NCI-H1436 (cell line): ENCODE data around the gene CACNA2D1.

Source experiments
- DNase-seq: peaks from one replicate; lab custom pipeline; 2025; lab: John Stamatoyannopoulos, UW

CACNA2D1 gene

DNA sequence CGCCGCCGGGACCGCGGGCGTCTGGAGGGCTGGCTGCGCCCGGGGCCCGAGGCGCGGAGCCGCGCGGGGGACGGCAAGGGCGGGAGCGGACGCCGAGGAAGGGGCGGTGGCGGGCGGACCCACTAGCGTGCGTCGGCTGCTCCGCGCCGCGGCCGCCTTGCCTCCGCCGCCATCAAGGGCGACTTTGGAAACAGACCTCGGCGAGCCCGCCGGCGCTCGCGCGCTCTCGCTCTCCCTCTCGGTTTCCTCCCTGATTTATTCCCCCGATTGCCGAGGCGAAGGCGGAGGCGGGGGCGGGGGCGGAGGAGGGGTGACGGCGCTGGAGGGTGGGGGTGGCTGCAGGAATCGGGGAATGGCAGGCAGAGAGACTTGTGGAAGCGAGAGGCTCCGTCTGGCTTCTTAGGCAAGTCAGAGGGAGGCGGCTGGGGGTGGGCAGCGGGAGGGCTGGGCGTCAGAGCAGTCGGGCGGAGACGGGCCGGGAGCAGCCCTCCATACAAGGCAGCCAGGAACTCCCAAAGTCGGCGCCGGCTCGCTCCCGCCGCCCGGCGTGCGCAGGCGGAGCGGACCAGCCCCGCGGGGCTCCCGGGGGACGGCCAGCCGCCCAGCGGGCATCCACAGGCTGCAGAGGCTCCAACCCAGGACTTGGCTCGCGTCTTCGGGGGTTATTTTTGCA is at the start of gene CACNA2D1:
Gene CACNA2D1, minus strand, starts transcription at position 231 of the 673 bp plus-strand sequence.
- DNase-seq = peak; percentile 88

DNA sequence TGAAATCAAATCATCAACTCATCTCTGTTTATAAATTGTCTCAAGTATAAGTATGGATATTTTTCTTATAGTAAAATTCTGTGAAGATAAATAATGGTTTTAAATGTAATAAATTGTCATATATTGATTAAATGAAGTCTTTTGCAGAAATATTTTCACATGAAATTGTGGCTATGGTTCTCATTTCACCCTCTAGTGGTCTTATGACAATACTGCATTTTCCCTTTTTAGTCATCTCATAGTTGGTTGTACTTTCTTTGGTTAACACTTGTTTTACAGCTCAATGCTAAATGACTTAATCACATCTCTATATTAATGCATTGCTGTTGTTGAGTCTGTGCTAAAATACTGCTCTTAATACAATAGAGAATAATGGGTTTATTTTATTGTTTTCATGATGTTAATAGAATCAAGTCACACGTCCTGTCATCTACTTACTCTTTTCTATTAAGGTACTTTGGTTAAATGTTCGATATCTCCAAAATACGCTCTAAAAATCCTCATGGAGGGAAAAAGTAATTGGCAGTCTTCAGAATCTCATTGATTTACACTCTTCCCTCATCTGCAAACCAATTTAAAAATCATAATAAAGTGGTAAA is 38.0 kb upstream of the CACNA2D1 start:
- no peak for DNase-seq

GRCh38 chr7:82477733-82478515 is 34.3 kb upstream of the CACNA2D1 start:
- DNase-seq = no peak

GRCh38 chr7:82472966-82473365 is 29.4 kb upstream of the CACNA2D1 start:
- no peak for DNase-seq

GRCh38 chr7:82471351-82472020 is 27.9 kb upstream of the CACNA2D1 start:
- no peak for DNase-seq

- DNase-seq = no peak
Measured at GRCh38 chr7:82469207-82469606, 25.6 kb upstream of the CACNA2D1 start.

DNA sequence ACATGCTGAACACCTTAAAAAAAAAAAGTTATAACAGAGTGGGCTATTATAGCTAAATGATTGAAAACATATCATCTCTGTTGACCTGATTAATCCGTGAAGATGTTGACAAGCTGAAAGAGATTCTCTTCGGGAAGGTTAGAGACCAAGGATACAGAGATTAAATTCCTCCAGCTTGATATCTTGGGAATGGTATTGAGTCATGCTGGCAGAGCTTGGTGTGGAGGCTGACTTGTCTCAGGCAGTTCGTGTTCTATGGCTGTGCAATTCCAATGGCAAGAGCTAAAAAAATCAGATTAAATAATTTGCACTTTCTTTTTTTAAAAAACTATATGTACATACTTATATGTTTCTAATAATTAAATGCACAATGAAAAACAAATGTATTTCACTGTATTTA is 24.9 kb upstream of the CACNA2D1 start:
- DNase-seq = no peak

DNA sequence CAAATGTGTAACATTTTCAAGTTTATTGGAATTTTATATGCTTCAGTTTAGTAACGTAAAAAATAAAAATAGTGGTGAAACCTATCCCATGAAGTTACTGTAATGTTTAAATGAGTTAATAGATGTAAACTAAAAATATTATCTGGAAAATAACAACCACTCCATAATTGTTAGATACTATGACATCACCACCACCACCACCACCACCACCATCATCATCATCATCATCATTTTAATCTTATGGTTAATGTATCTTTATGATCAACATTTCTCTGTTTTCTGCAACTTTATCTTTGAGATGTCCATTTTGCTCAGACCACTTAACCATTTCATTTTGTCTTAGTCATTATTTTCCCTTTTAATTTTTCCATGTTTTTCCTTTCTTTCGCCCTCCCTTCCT is 23.4 kb upstream of the CACNA2D1 start:
- no peak for DNase-seq

DNA sequence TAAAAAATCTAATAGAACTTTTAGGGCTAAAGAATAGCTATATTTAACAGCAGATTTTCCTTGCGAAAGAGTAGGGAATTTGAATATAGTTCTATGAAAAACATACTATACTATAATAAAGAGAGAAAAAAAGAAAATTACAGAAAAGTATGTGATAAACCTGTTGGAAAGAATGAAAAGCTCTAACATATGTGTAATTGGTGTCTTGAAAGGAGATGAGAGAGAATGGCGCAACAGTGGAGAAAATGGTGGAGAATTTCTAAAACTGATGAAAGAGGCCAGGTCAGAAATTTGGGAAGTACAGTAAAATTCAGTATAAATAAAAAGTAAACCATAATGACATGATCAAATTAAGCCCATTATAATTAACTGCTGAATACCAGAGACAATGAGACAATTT is 20.8 kb upstream of the CACNA2D1 start:
- no peak for DNase-seq

DNA sequence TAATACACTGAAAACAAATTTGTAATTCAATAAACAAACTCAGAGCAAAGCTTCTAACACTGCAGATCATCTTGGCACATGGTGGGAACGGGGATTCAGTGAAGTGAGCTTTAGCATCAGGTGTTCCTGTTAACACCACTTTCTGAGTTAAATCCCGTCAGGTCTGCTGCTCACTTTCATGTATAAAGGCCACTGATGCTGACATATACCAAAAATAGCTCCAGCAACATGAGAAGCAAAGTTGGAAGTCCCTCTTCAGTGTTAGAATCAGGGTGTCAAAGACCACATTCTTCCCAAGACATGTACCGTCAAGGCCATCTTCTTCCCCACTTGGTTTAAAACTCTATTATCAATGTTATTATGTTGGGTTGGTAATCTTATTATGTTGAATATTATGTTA is 11.7 kb upstream of the CACNA2D1 start:
- no peak for DNase-seq

DNA sequence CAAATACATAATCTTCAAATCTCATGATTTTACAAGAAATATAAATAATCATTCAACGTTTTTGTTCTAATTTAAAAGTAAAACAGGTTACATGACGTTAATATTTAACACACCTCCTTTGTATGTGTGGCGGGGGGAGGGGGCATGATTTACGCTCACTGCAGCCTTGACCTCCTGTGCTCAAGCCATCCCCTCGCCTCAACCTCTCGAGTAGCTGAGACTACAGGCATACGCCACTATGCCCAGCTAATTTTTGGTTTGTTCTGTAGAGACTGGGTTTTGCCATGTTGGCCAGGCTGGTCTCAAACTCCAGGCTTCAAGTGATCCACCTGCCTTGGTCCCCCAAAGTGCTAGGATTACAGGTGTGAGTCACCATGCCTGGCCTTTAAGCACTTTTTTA is 7.2 kb upstream of the CACNA2D1 start:
- no peak for DNase-seq

DNA sequence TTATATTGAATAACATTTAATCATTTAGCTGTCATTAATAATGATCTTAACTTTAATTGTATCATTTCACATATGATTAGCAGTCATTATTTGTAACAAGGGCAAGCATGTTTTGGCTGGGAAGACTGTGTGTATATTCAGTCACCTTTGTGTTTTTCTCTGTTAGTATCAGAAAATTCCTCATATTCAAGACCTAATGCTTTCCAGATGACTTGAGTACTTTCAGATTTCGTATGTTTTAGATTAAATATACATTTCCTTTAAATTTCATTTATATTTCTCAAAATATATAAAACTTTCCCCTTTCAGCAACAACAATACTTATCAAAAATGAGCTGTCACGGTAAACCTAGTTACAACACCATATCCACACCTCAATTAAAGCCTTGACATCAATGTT is 6.3 kb upstream of the CACNA2D1 start:
- no peak for DNase-seq

DNA sequence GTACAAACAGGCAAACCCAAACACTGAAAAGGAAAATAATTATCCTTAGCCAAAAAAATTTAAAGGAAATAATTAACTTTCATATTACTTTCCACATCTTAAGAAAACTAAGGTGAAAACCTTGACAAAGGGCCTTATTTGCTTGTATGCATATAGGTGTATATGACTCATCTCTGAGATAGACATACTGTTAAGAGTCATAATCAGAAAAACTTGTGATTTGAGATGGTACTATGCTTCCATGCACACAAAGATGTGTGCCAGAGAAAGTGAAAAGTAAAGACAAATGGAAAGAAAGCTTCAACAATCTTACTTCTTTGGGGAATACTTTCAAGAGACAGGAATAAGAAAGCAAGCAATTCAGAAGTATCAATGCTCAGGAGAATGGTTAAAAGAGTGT is 3.3 kb upstream of the CACNA2D1 start:
- DNase-seq = no peak

DNA sequence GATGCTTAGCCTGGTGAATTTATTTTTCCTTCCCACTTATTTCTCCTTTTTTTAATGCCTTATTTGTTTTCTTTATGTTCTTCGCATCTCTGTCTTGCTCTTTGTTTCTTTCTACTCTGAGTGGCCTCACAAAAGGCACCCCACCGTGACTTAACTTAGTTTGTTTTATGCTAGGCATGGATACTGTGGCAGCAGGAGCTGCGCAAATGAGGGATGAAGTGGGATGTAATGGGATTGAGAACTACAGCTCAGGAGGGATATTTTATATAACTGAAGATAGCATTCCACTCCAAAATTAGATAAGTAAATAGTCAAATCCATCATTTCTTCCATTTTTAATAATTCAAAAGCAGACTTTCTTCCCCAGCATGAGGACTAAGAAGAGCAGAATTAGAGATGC is 1.7 kb upstream of the CACNA2D1 start:
- no peak for DNase-seq

DNA sequence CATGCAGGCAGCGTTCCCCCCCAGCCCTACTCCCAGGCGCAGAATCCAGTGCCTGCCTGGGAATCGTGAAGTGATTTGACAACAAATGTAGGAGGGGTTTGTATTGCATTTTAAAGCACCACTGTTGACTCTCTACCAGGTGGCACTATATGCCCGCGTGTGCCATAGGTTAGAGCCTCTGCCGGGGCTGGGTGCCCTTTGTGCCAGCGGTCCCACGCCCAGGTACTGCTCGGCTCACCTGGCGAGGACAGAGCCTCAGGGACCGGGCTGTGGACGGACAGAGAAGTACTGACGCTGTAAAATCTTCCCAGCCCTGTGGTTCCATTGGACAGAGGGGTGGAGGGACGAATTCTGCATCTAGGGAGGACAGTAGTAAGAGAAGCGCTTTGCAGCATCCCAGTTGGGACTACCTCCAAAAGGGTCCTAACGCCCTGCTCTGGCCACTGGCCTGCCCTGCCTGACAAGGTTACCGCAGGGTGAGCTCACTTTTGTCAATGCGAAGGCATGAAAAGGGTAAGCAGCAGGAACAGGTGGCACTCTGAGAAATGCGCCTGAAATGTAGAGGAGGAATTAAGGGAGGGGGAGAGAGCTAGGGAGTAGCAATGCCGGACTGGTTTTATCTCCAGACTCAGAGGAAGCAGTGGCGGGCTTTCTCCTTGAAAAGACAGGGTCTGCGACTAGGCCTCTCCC is 788 bp upstream of the CACNA2D1 start:
- DNase-seq = no peak

DNA sequence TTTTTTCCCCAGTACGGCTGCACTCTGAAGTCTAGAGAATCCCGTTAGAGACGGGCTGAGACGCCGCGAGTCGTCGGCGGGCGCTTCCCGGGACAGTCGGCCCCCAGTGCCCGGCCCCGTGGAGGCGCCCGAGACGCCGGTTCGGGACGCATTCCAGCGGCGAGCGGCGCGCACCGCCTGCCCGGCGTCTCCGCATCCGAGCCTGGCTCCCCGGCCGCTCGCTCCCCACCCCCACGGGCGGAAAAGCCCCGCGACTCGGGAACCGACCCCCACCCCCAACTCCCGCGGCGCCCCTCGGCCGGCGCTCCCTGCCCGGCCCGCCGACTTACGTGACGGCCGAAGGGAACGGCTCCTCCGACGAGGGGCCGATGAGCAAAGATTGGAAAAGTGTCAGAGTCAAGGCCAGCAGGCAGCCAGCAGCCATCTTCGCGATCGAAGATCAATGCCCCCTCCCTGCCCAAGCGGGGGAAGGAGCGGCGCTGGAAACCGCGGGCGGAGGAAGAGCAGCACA is 486 bp downstream of the CACNA2D1 start:
- DNase-seq = peak; percentile 15

DNA sequence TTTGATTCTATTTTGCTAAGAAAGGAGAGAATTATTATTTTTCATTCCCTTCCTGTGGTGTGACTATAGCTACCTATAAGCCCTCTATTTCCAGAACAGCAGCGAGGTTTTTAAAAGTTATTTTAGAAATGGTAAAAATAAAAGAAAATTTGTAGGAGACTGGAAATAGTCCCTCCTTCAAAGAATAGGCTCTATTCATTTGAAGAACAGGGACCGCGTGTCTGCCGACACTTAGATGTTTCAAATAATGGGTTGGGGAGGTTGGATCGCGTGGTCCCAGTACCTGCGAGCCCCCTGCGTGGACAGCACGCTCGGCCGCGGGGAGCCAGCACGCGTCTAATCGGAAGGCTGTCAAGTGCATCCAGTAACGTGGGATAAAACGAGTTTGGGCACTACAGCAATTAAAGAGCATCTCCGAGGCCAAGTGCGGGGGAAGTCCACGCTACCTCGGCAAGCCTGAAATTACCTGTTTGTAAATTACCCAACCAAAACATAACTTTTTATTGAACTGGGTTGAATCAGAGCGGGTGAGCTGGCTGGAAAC is 1.0 kb downstream of the CACNA2D1 start:
- DNase-seq = peak; percentile 13

GRCh38 chr7:82441669-82442478 is 1.7 kb downstream of the CACNA2D1 start:
- DNase-seq = no peak

- DNase-seq = no peak
Measured at GRCh38 chr7:82438521-82438920, 5.1 kb downstream of the CACNA2D1 start.

- no peak for DNase-seq
Measured at GRCh38 chr7:82435769-82436168, 7.8 kb downstream of the CACNA2D1 start.
